C1 segment of cervical spinal cord (tissue), 14 donors: ENCODE measurements around the gene EIF4EBP2.

Source experiments
- DNase-seq, 14 donors: peaks; one replicate each; lab custom pipeline; 2025; lab: John Stamatoyannopoulos, UW

EIF4EBP2 gene

GRCh38 chr10:70459774-70460490 lies 56.0 kb downstream of the EIF4EBP2 start:
- no peak for DNase-seq

- peak in 7 of 14 donors; percentile 11 to 50 (median 19) for DNase-seq
Measured at GRCh38 chr10:70461397-70462348, 57.7 kb downstream of the EIF4EBP2 start.

- peak in 10 of 14 donors; percentile 48 to 96 (median 74) for DNase-seq
Measured at GRCh38 chr10:70462349-70462984, 58.5 kb downstream of the EIF4EBP2 start.

GRCh38 chr10:70465278-70465677 lies 61.3 kb downstream of the EIF4EBP2 start:
- no peak for DNase-seq

- no peak for DNase-seq
Measured at GRCh38 chr10:70465832-70466231, 61.9 kb downstream of the EIF4EBP2 start.

- DNase-seq: no peak
Measured at GRCh38 chr10:70466951-70467350, 63.0 kb downstream of the EIF4EBP2 start.

- DNase-seq: no peak
Measured at GRCh38 chr10:70472799-70473454, 69.0 kb downstream of the EIF4EBP2 start.

GRCh38 chr10:70474780-70475179 lies 70.8 kb downstream of the EIF4EBP2 start:
- no peak for DNase-seq

- no peak for DNase-seq
Measured at GRCh38 chr10:70475661-70476060, 71.7 kb downstream of the EIF4EBP2 start.

- no peak for DNase-seq
Measured at GRCh38 chr10:70476249-70477035, 72.5 kb downstream of the EIF4EBP2 start.

- no peak for DNase-seq
Measured at GRCh38 chr10:70477661-70478162, 73.8 kb downstream of the EIF4EBP2 start.
